Kidney epithelial cell (primary cell): ENCODE results near the gene DENND5B. TPM values are rescaled to one million over a fixed set of nuclear protein-coding genes. Genes with fewer than 3 reads are reported as not detected.
"Not testable (repeated sequence)": the region's sequence is repeated elsewhere in the genome, so short reads cannot be mapped to it uniquely, and the experiment has no call there.

Source experiments
- DNase-seq: peaks from one replicate; pipeline ENCODE4 v3.0.0-alpha.2; 2010; ENCODE audit warnings: low read depth
- H3K27me3 ChIP-seq: 2 replicates; pipeline ENCODE4 v1.6.0; 2011; ENCODE audit warnings: low read length; ENCODE audit not compliant: control insufficient read depth, insufficient read depth
- H3K36me3 ChIP-seq: 2 replicates; pipeline ENCODE4 v1.5.1; 2011; ENCODE audit warnings: low read length; ENCODE audit not compliant: control insufficient read depth, insufficient read depth
- H3K4me3 ChIP-seq: 2 replicates; pipeline ENCODE4 v1.5.1; 2011; ENCODE audit warnings: low read depth, mild to moderate bottlenecking, control low read depth, low read length
- total RNA-seq: library from RNA; depleted of rRNA; stranded (reverse); fragments of >200 nt; gene quantifications from 2 replicates; pipeline ENCODE4 v1.2.3, GENCODE V29; 2015
- TF ChIP-seq, protein P1 (sequence below): IDR thresholded peaks from 2 replicates; pipeline ENCODE4 v1.5.1; 2011; ENCODE audit warnings: mild to moderate bottlenecking, moderate library complexity, low read length, control low read depth, inconsistent platforms; ENCODE audit not compliant: insufficient read depth, poor library complexity, severe bottlenecking

DENND5B gene
- total RNA-seq, 1 donor from 2014 or later = 7.6 TPM

DNA sequence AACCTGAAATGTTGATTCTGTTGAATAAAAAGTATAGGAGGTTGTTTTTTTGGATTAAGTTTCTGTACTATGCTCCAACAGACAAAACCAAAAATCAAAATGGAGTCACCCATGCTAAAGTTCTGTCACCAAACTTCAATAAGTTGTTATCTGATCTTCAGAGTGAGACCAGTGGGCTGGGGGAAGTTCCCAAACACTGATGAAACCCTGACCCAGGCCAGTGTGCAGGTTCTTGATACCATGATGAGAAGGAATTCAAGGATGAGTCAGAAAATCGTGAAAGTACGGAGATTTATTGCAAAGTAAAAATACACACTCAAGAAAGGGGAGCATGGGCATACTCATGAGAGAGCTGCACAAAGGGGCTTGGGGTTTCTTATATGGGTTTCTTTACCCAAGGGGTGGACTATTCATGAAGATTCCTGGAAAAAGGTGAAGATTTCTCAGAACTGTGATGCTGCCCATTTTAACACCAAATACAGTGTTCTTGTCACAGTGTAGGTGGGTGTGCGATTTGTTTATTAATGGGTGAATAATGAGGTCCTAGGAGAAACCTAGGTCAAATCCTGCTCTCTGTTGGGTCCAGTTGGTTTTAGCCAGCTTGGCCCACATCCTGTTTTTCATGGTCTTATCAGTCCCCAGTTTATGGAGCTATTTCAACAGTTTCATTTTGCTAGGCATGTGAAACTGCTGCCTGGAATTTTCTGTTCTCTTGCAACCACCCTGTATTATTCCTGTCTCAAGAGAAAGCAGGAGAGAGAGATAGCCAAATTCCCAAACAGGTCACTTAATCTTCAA lies 27.5 kb upstream of the DENND5B start:
- no peak for DNase-seq
- Histone ChIP-seq H3K27me3 (no peaks in the 10 kb centered on the region), H3K36me3 (no peaks in the 10 kb centered on the region), H3K4me3 (no peak overlapping the region)
- TF ChIP-seq, protein P1, sequence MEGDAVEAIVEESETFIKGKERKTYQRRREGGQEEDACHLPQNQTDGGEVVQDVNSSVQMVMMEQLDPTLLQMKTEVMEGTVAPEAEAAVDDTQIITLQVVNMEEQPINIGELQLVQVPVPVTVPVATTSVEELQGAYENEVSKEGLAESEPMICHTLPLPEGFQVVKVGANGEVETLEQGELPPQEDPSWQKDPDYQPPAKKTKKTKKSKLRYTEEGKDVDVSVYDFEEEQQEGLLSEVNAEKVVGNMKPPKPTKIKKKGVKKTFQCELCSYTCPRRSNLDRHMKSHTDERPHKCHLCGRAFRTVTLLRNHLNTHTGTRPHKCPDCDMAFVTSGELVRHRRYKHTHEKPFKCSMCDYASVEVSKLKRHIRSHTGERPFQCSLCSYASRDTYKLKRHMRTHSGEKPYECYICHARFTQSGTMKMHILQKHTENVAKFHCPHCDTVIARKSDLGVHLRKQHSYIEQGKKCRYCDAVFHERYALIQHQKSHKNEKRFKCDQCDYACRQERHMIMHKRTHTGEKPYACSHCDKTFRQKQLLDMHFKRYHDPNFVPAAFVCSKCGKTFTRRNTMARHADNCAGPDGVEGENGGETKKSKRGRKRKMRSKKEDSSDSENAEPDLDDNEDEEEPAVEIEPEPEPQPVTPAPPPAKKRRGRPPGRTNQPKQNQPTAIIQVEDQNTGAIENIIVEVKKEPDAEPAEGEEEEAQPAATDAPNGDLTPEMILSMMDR = no peak

DNA sequence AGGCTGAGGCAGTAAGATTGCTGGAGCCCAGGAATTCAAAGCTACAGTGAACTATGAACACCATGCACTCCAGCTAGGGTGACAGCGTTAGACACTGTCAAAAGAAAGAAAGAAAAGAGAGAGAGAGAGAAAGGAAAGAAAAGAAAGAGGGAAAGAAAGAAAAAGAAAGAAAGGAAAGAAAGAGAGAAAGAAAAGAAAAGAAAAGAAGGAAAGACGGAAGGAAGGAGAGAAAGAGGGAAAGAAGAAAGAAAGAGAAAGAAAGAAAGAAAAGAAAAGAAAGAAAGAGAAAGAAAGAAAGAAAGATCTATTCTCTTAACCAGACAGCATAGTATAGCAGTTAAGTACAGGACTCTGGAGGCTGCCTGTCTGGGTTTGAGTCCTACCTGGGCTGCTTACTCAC lies 21.9 kb upstream of the DENND5B start:
- TF ChIP-seq, protein P1 = no peak
- no peak for DNase-seq
- H3K4me3 ChIP-seq = no peak overlapping the region
- no peaks in the 10 kb centered on the region for H3K36me3 ChIP-seq
- H3K27me3 ChIP-seq = no peaks in the 10 kb centered on the region

DNA sequence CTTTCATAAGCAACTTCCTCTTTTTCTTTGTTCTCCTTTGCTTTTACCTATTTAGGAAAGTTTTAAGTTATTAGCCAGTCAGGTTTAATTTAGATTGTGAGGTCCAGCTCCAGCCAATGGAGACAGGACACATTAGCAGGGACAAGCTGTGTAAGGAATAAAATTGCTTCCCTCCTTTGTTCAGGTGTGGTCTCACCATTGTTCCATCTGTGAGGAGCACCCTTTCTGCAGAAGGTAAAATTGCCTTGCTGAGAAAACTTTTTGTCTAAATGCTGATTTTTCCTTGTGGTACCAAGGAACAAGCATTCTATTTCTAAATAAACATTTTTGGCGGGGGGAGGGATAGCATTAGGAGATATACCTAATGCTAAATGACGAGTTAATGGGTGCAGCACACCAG lies 17.4 kb upstream of the DENND5B start:
- H3K27me3 ChIP-seq, DNase-seq, H3K4me3 ChIP-seq, H3K36me3 ChIP-seq: not testable (repeated sequence)

DNA sequence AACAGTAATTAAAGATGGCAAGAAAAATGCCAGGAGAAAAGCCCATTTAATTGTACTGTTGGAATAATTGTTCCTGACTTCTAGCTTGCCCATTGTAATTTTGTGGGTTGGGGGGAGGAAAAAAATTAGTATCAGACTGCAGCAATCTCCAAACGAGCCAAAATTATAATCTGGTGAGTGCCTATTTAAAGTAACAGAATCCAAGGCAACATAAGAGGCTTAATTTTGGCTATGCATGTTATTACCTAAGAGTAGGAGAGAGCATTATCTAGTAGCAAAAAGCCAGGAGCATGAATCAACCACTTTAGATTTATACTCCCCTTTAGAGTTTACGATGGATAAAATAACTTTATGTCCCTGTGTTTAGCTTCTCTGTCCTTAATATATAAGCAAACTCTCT lies 14.6 kb upstream of the DENND5B start:
- TF ChIP-seq, protein P1 = no peak
- DNase-seq = no peak
- no peaks in the 10 kb centered on the region for H3K36me3 ChIP-seq
- H3K4me3 ChIP-seq = no peak overlapping the region
- H3K27me3 ChIP-seq = no peaks in the 10 kb centered on the region

DNA sequence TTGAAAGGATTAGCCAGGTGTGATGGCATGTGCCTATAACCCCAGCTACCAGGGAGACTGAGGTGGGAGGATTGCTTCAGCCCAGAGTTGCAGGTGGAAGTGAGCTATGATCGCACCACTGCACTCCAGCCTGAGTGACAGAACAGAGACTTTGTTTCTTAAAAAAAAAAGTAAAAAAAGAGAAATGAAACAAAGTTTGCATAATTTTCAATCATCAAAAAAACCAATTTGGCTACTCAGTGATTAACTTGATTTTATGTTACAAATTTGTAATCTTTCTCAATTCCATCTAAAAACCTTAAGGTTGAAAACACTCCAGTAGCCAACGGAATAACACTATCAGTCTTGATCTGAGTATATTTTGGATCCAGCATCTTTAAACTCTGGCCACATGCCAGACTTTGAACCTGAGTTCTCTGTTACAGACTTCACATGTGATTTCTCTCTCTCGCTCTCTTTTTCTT lies 12.6 kb upstream of the DENND5B start:
- no peak for DNase-seq
- H3K27me3 ChIP-seq = no peaks in the 10 kb centered on the region
- H3K36me3 ChIP-seq = no peaks in the 10 kb centered on the region
- TF ChIP-seq, protein P1 = no peak
- no peak overlapping the region for H3K4me3 ChIP-seq

DNA sequence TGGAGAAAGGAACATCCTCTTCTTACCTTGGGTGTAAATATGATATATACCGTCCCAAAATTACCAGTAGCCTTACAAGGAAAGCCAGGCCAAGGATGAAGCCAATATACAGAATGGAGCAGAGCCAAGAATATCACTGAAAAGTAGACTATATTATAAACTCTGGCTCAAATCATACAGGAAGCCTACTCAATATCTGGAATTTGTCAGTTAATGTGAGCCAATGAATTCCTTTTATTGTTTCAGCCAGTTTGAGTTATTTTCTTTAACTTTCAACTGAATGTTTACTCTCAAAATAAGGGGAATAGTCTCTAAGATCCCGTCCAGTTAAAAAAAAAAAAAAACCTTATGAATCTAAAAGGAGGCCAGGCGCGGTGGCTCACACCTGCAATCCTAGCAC lies 9.8 kb upstream of the DENND5B start:
- TF ChIP-seq, protein P1 = no peak
- DNase-seq = no peak
- Histone ChIP-seq H3K27me3 (no peaks in the 10 kb centered on the region), H3K36me3 (no peaks in the 10 kb centered on the region), H3K4me3 (no peak overlapping the region)
